Coronary artery (tissue), 2 donors: Measurements from ENCODE around the gene ARGLU1.

Source experiments
- DNase-seq: peaks from one replicate; pipeline ENCODE4 v3.0.0-alpha.2; 2017; ENCODE audit warnings: low spot score
- H3K27ac ChIP-seq, 2 donors: fragments of 200-600 bp; sonication (generic); one replicate each; pipeline ENCODE4 v1.5.1; 2016 to 2019
- H3K4me3 ChIP-seq: fragments of 200-600 bp; sonication (generic); 2 replicates; pipeline ENCODE4 v1.5.1; 2016; ENCODE audit warnings: mild to moderate bottlenecking, moderate library complexity
- TF ChIP-seq, protein P1 (sequence below): fragments of 200-600 bp; sonication (generic); IDR thresholded peaks from one replicate; pipeline ENCODE4 v1.5.1; 2019; ENCODE audit warnings: antibody characterized with exemption

The ARGLU1 gene

DNA sequence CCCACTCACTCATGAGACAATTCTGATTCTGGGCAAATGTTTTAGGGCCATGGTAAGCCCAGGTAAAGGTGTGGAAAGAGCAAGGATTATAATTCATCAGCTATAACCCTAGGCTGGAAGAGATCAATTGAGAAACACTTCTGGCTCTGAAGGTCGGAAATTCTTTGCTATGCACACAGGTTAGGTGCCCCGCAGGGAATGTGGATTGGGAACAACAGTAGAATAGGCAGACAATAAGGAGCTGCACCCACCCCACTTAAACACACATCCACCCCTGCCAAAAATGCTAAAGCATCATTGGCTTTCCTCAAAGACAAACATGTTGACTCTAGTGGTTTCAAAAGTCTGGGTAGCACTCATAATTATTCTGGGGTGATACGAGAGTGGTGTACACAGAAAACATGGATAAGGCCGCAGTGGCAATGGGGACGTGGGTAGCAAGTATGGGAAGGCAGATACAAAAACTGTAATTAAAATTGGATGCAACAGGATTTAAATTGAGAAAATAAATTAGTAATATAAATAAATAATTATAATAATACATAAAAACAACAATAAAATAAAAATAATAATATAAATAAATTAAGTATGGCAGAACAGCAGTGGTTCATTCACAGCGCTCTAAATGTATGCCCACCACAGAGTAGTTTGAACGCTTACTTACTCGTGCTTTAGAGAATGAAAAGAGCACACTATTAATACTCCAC lies 41.0 kb downstream of the ARGLU1 start:
- DNase-seq, result no peak
- TF ChIP-seq, protein P1, sequence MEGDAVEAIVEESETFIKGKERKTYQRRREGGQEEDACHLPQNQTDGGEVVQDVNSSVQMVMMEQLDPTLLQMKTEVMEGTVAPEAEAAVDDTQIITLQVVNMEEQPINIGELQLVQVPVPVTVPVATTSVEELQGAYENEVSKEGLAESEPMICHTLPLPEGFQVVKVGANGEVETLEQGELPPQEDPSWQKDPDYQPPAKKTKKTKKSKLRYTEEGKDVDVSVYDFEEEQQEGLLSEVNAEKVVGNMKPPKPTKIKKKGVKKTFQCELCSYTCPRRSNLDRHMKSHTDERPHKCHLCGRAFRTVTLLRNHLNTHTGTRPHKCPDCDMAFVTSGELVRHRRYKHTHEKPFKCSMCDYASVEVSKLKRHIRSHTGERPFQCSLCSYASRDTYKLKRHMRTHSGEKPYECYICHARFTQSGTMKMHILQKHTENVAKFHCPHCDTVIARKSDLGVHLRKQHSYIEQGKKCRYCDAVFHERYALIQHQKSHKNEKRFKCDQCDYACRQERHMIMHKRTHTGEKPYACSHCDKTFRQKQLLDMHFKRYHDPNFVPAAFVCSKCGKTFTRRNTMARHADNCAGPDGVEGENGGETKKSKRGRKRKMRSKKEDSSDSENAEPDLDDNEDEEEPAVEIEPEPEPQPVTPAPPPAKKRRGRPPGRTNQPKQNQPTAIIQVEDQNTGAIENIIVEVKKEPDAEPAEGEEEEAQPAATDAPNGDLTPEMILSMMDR, result no peak
- Histone ChIP-seq H3K4me3 (no peak overlapping the region), H3K27ac (no peak overlapping the region)

GRCh38 chr13:106525865-106526264 lies 42.1 kb downstream of the ARGLU1 start:
- TF ChIP-seq, protein P1, result no peak
- H3K27ac ChIP-seq, result no peak overlapping the region
- no peak overlapping the region for H3K4me3 ChIP-seq
- DNase-seq, result no peak

- TF ChIP-seq, protein P1, result no peak
- DNase-seq, result no peak
- no peak overlapping the region for H3K4me3 ChIP-seq
- H3K27ac ChIP-seq, result no peak overlapping the region
Measured at GRCh38 chr13:106524108-106524507, 43.8 kb downstream of the ARGLU1 start.

- no peak for DNase-seq
- H3K4me3 ChIP-seq, result no peak overlapping the region
- H3K27ac ChIP-seq, result no peak overlapping the region
- TF ChIP-seq, protein P1, result no peak
Measured at GRCh38 chr13:106523576-106523975, 44.4 kb downstream of the ARGLU1 start.

- no peak overlapping the region for H3K4me3 ChIP-seq
- no peak for DNase-seq
- TF ChIP-seq, protein P1, result no peak
- H3K27ac ChIP-seq, result no peak overlapping the region
Measured at GRCh38 chr13:106522898-106523525, 44.9 kb downstream of the ARGLU1 start.

DNA sequence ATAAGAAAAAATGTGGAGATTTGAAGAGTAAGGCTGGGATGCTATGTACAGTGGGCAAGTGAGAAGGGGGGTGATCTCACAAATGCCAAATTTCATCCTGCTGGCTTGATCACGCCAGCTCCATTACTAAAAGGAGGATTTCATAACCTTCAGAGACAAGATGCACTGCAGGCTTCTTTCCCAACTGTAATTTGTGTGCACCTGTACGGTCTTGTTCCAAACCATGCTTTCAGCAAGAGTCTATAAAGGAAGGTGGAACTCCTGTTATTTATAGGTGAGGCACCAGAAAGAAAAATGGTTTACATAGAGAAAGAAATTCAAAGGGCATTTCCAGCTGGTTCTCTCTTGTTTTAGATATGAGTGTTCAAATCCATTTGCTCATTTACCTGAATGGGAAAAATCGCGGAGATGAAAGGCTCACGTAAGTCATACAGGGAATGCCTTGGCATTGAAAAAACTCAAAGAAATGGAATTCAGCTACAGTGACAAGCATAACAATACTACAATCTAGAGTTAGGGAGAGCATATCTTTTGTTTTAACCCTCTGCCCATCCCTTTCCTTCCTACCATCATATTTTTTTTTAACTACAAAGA lies 45.7 kb downstream of the ARGLU1 start:
- Histone ChIP-seq H3K27ac (no peak overlapping the region), H3K4me3 (no peak overlapping the region)
- DNase-seq, result no peak
- TF ChIP-seq, protein P1, result no peak
